Urothelium cell line (cell line): ENCODE results near the gene TMEM59.
"Not testable (repeated sequence)": the region's sequence is repeated elsewhere in the genome, so short reads cannot be mapped to it uniquely, and the experiment has no call there.

Experiments
- DNase-seq: peaks from one replicate; pipeline ENCODE4 v3.0.0; 2011; ENCODE audit warnings: low spot score, mixed read lengths
- FAIRE-seq: peaks from 2 replicates; lab custom pipeline; 2011; peaks lifted over from hg19 to GRCh38; lab: Jason Lieb, UNC

The TMEM59 gene

GRCh38 chr1:54052934-54053744 is at the start of gene TMEM59, which contains the start of gene TCEANC2:
Gene TMEM59, minus strand, starts transcription at chr1:54053204. Its CDS starts 16 bp downstream, at chr1:54053188.
Gene TCEANC2, plus strand, starts transcription at chr1:54053608. Its CDS starts 815 bp downstream, at chr1:54054423.
- no peak for FAIRE-seq
- DNase-seq: peak; percentile 95

- no peak for DNase-seq
- FAIRE-seq: no peak
Observed at GRCh38 chr1:54100500-54100899, 47.5 kb upstream of the TMEM59 start.

GRCh38 chr1:54099061-54099610 is 46.1 kb upstream of the TMEM59 start:
- FAIRE-seq (no peak), DNase-seq (no peak)

GRCh38 chr1:54096877-54097240 is 43.9 kb upstream of the TMEM59 start:
- FAIRE-seq (no peak), DNase-seq (no peak)

- DNase-seq (no peak), FAIRE-seq (no peak)
Observed at GRCh38 chr1:54096227-54096876, 43.3 kb upstream of the TMEM59 start.

GRCh38 chr1:54095546-54096226 is 42.7 kb upstream of the TMEM59 start:
- DNase-seq (no peak), FAIRE-seq (no peak)

- not testable (repeated sequence) for DNase-seq, FAIRE-seq
Observed at GRCh38 chr1:54094730-54095105, 41.7 kb upstream of the TMEM59 start.

GRCh38 chr1:54094001-54094729 is 41.2 kb upstream of the TMEM59 start:
- no peak for FAIRE-seq
- no peak for DNase-seq

GRCh38 chr1:54091666-54092065 is 38.7 kb upstream of the TMEM59 start:
- DNase-seq: no peak
- no peak for FAIRE-seq

GRCh38 chr1:54088385-54088784 is 35.4 kb upstream of the TMEM59 start:
- DNase-seq: no peak
- no peak for FAIRE-seq

- DNase-seq: no peak
- FAIRE-seq: no peak
Observed at GRCh38 chr1:54086754-54087153, 33.8 kb upstream of the TMEM59 start.

GRCh38 chr1:54084794-54085193 is 31.8 kb upstream of the TMEM59 start:
- no peak for FAIRE-seq
- DNase-seq: no peak

- FAIRE-seq (no peak), DNase-seq (peak; percentile 77)
Observed at GRCh38 chr1:54081306-54082270, 28.6 kb upstream of the TMEM59 start.

GRCh38 chr1:54080598-54081049 is 27.6 kb upstream of the TMEM59 start:
- FAIRE-seq: no peak
- no peak for DNase-seq

GRCh38 chr1:54077359-54077758 is 24.4 kb upstream of the TMEM59 start:
- FAIRE-seq (no peak), DNase-seq (no peak)

- DNase-seq (peak; percentile 62), FAIRE-seq (no peak)
Observed at GRCh38 chr1:54070171-54070837, 17.3 kb upstream of the TMEM59 start.

- no peak for FAIRE-seq
- no peak for DNase-seq
Observed at GRCh38 chr1:54069791-54070170, 16.8 kb upstream of the TMEM59 start.

- DNase-seq: no peak
- no peak for FAIRE-seq
Observed at GRCh38 chr1:54064299-54064698, 11.3 kb upstream of the TMEM59 start.

GRCh38 chr1:54054438-54054749 is 1.4 kb upstream of the TMEM59 start:
- FAIRE-seq: no peak
- peak; percentile 9 for DNase-seq
